ENCODE measurements around the gene MME.
"Not testable (repeated sequence)": the region's sequence is repeated elsewhere in the genome, so short reads cannot be mapped to it uniquely, and the experiment has no call there.

Gene MME

DNA sequence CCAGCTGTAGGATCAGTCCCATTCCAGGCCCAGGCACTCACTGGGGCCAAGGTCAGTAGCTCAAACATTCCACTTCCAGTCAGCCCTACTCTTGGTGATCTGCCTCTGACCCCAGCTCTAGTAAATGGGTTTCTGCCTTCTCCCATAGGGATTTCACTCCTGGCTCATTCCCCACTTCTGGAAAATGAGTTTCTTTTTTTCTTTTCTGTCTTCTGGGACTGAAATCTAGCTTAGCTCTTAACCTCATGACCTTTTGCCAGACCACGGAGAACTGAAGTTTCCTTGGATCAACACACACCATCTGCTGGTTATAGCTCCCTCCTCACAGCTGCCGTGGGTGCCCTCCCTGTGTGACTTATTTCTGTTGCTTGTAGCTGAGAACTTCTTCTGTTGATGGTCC is 21.3 kb downstream of the MME start:
- Histone ChIP-seq H3K27ac (ENCODE audit: insufficient read depth, low read length, poor library complexity, severe bottlenecking) (no peak overlapping the region), H3K9me3 (ENCODE audit: control insufficient read depth, low read length) (no peaks in the 10 kb centered on the region)

DNA sequence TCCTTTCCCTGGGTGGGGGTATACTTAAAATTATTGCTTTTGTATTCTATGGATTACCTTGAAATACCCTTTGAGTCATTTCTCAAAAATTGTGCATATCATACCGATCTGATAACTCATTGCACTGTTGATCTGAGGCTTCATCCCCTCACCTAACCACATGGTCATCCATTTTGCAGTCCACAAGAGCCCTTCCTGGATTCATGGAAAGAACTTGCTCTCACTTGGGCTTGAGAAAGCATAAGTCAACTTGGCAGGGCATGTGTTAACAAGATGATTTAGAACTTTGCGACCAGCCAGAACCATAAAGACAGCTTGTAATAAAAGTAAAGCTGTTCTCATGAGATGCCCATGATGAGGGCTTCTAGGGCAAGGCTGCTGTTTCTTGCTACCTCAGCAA is 22.2 kb downstream of the MME start:
- Histone ChIP-seq H3K9me3 (ENCODE audit: control insufficient read depth, low read length) (no peaks in the 10 kb centered on the region), H3K4me1 (ENCODE audit: control insufficient read depth, insufficient read depth, low read length, poor library complexity, severe bottlenecking) (no peaks in the 10 kb centered on the region), H3K27me3 (replicated peaks; ENCODE audit: control insufficient read depth, insufficient read depth, low read length, poor library complexity, severe bottlenecking) (no peaks in the 10 kb centered on the region), H3K4me3 (ENCODE audit: insufficient read depth, low read depth, low read length, poor library complexity, severe bottlenecking) (no peak overlapping the region), H3K27ac (ENCODE audit: insufficient read depth, low read length, poor library complexity, severe bottlenecking) (no peak overlapping the region), H3K36me3 (ENCODE audit: control insufficient read depth, insufficient read depth, low read length) (no peaks in the 10 kb centered on the region)
- no peak for DNase-seq

More for the DNA sequence above, 21.3 kb downstream of the MME start:
- Histone ChIP-seq H3K36me3 (ENCODE audit: control insufficient read depth, insufficient read depth, low read length) (no peaks in the 10 kb centered on the region), H3K27me3 (replicated peaks; ENCODE audit: control insufficient read depth, insufficient read depth, low read length, poor library complexity, severe bottlenecking) (no peaks in the 10 kb centered on the region), H3K4me1 (ENCODE audit: control insufficient read depth, insufficient read depth, low read length, poor library complexity, severe bottlenecking) (no peaks in the 10 kb centered on the region), H3K4me3 (ENCODE audit: insufficient read depth, low read depth, low read length, poor library complexity, severe bottlenecking) (no peak overlapping the region)
- no peak for DNase-seq

DNA sequence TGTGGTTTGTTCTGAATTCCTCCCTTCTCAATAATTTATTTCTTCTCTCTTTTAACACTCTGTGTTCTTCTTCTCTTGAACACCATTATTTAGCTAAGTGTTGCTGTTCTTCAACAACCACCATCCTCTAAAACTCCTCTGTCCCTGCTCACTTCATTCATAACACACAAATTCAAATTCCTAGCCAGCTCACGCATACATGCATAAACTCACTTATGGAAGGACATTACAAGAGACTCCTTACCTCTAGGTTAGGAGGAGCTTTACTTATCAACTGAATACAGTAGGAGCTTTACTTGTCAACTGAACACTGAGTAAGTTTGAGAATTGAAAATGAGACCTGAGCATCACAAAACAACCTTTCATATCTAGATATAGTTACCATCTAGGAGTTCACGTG is 23.6 kb downstream of the MME start:
- no peaks in the 10 kb centered on the region for H3K4me1 ChIP-seq (ENCODE audit: control insufficient read depth, insufficient read depth, low read length, poor library complexity, severe bottlenecking)
- H3K9me3 ChIP-seq (ENCODE audit: control insufficient read depth, low read length), result no peaks in the 10 kb centered on the region
- no peak for DNase-seq
- no peaks in the 10 kb centered on the region for H3K36me3 ChIP-seq (ENCODE audit: control insufficient read depth, insufficient read depth, low read length)
- no peak overlapping the region for H3K27ac ChIP-seq (ENCODE audit: insufficient read depth, low read length, poor library complexity, severe bottlenecking)
- H3K4me3 ChIP-seq (ENCODE audit: insufficient read depth, low read depth, low read length, poor library complexity, severe bottlenecking), result no peak overlapping the region
- no peaks in the 10 kb centered on the region for H3K27me3 ChIP-seq (replicated peaks; ENCODE audit: control insufficient read depth, insufficient read depth, low read length, poor library complexity, severe bottlenecking)

DNA sequence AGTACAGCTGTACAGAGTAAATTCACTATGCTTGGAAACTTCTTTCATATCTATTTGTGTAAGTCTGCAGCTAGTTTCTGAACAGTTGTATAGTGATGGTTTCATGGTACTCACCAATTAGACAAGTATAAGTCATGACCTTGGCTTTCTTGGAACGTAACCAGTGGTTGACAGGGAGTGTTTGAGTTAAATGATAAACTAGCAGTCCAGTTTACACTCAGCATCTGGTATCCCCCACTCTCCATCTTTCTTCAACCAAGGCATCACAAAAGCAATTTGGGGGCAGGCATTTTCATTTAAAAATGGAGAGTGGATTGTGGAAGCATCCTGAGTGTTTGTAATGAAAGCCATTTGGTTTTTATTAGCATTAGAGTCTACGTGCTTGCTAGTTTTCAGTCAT is 26.0 kb downstream of the MME start:
- Histone ChIP-seq H3K9me3 (ENCODE audit: control insufficient read depth, low read length) (no peaks in the 10 kb centered on the region), H3K27me3 (replicated peaks; ENCODE audit: control insufficient read depth, insufficient read depth, low read length, poor library complexity, severe bottlenecking) (no peaks in the 10 kb centered on the region), H3K27ac (ENCODE audit: insufficient read depth, low read length, poor library complexity, severe bottlenecking) (no peak overlapping the region), H3K4me3 (ENCODE audit: insufficient read depth, low read depth, low read length, poor library complexity, severe bottlenecking) (no peak overlapping the region), H3K36me3 (ENCODE audit: control insufficient read depth, insufficient read depth, low read length) (no peaks in the 10 kb centered on the region), H3K4me1 (ENCODE audit: control insufficient read depth, insufficient read depth, low read length, poor library complexity, severe bottlenecking) (no peaks in the 10 kb centered on the region)
- no peak for DNase-seq

DNA sequence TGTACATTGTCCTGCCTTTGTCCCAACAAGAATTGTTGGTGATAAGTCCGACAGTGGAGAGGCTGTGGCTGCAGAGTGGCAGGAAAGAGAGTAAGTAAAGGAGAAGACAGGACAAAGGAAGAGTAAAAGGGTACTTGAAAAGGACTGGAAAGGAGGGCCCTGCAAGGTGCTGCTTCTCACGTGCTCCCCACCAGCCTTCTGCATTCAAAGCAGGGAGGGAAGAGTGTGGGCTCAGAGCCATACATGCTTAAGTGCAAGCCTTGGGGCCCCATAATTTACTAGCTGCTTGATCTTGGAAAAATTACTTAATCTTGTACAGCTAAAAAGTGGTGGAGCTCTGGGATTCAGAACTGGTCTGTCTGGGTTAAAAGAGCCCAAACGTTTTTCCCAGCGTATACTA is 29.9 kb downstream of the MME start:
- Histone ChIP-seq H3K4me3 (ENCODE audit: insufficient read depth, low read depth, low read length, poor library complexity, severe bottlenecking) (no peak overlapping the region), H3K4me1 (ENCODE audit: control insufficient read depth, insufficient read depth, low read length, poor library complexity, severe bottlenecking) (no peaks in the 10 kb centered on the region), H3K9me3 (ENCODE audit: control insufficient read depth, low read length) (no peaks in the 10 kb centered on the region), H3K27ac (ENCODE audit: insufficient read depth, low read length, poor library complexity, severe bottlenecking) (no peak overlapping the region), H3K36me3 (ENCODE audit: control insufficient read depth, insufficient read depth, low read length) (no peaks in the 10 kb centered on the region), H3K27me3 (replicated peaks; ENCODE audit: control insufficient read depth, insufficient read depth, low read length, poor library complexity, severe bottlenecking) (no peaks in the 10 kb centered on the region)
- no peak for DNase-seq

DNA sequence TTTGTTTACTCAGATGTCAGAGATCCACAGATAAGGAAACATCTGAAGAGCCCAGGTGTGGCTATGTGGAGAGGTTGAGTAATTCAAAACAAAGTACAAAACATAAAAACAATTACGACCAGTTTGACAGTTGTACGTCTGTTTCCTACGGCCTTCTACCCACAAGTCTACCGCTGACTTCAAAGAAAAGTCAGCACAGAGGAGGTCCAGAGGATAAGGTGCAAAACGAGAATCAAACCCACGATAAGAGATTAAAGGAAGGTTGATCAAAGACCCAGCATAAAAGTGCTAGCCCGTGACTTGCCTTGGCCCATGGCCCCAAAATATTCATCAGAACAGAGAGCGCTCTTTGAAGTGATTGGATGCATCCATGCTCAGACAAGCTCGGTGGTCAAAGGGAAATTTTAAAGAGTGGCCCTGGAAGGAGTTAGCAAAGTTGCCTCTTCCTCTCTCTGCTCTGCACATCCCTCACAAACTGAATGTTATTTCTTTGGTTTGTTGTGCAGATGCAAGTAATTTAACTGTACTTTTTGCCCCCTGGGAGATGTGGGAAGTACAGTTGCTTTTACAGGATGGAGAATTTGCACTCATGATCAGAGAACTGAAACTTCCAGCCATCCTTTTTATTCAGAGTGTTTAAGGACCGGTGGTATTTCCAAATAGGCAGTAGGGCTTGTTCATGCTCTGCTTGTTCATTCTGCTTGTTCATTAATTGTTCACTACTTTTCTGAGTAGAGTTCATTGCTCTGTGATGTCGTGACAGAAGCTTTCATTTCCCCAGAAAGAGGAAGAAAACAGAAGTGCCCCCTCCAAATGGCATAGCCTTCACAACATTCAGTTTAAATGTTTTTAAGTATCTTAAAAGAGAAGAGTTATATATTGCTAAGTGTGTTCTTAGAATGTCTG is 31.1 kb downstream of the MME start:
- Histone ChIP-seq H3K9me3 (ENCODE audit: control insufficient read depth, low read length) (no peaks in the 10 kb centered on the region), H3K36me3 (ENCODE audit: control insufficient read depth, insufficient read depth, low read length) (no peaks in the 10 kb centered on the region), H3K4me1 (ENCODE audit: control insufficient read depth, insufficient read depth, low read length, poor library complexity, severe bottlenecking) (no peaks in the 10 kb centered on the region), H3K27ac (ENCODE audit: insufficient read depth, low read length, poor library complexity, severe bottlenecking) (no peak overlapping the region), H3K27me3 (replicated peaks; ENCODE audit: control insufficient read depth, insufficient read depth, low read length, poor library complexity, severe bottlenecking) (no peaks in the 10 kb centered on the region), H3K4me3 (ENCODE audit: insufficient read depth, low read depth, low read length, poor library complexity, severe bottlenecking) (no peak overlapping the region)
- no peak for DNase-seq

DNA sequence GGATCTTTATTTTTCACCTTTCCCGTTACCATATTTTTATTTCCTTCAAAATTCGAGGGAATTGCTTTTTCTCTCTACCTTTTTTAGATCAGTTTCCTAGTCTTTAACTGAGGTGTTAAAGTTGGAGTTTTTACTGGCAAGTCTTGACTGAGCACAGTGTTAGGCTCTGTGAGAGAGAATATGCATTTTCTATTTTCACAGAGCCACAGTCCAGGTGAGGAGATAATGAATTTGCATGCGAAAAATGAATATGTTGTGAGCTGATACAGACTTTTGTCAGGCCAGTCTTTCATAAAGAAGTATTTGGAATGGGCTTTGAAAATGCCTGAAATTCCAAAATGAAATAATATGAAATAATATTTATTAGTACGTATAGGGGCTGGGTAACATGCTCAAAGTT is 31.9 kb downstream of the MME start:
- H3K27ac ChIP-seq (ENCODE audit: insufficient read depth, low read length, poor library complexity, severe bottlenecking), result no peak overlapping the region
- no peaks in the 10 kb centered on the region for H3K4me1 ChIP-seq (ENCODE audit: control insufficient read depth, insufficient read depth, low read length, poor library complexity, severe bottlenecking)
- no peaks in the 10 kb centered on the region for H3K36me3 ChIP-seq (ENCODE audit: control insufficient read depth, insufficient read depth, low read length)

DNA sequence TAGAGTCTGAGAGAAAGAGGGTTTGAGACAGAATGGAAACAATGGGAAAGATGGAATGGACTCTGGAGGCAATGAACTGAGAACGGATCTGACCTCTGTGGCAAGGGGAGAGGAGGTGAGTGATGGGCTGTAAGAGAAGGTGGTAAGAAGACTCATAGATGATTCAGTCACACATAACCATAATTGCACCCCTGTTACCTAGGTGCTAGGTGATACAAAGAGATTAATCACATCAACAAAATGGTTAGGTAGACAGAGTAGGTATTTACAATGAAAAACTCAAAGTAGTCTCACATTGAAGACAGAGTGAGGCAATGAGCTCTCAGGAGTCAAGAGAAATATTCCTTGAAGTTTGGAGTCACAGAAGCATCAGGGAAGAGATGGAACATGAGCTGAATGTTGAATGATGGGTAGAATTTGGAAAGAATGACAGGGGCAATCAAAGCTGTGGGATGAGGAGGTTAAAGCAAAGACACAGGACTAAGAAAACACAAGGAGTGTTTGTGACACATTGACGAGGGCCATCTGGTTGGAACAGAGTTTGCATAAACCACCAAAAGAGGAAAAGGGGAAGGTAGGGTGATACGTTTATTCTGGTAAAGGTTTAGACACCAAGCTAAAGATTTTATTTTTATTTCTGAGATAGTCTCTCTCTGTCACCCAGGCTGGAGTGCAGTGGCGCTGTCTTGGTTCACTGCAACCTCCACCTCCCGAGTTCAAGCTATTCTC is 32.7 kb downstream of the MME start:
- H3K4me1 ChIP-seq (ENCODE audit: control insufficient read depth, insufficient read depth, low read length, poor library complexity, severe bottlenecking), result no peaks in the 10 kb centered on the region
- DNase-seq, result no peak
- H3K4me3 ChIP-seq (ENCODE audit: insufficient read depth, low read depth, low read length, poor library complexity, severe bottlenecking), result no peak overlapping the region

More for the DNA sequence above, 31.9 kb downstream of the MME start:
- no peak overlapping the region for H3K4me3 ChIP-seq (ENCODE audit: insufficient read depth, low read depth, low read length, poor library complexity, severe bottlenecking)
- no peaks in the 10 kb centered on the region for H3K27me3 ChIP-seq (replicated peaks; ENCODE audit: control insufficient read depth, insufficient read depth, low read length, poor library complexity, severe bottlenecking)
- no peaks in the 10 kb centered on the region for H3K9me3 ChIP-seq (ENCODE audit: control insufficient read depth, low read length)
- DNase-seq, result no peak

DNA sequence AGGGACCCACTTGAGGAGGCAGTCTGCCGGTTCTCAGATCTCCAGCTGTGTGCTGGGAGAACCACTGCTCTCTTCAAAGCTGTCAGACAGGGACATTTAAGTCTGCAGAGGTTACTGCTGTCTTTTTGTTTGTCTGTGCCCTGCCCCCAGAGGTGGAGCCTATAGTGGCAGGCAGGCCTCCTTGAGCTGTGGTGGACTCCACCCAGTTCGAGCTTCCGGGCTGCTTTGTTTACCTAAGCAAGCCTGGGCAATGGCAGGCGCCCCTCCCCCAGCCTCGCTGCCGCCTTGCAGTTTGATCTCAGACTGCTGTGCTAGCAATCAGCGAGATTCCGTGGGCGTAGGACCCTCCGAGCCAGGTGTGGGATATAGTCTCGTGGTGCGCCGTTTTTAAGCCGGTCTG is 44.6 kb downstream of the MME start:
- not testable (repeated sequence) for H3K27me3 ChIP-seq (replicated peaks; ENCODE audit: control insufficient read depth, insufficient read depth, low read length, poor library complexity, severe bottlenecking); H3K36me3 ChIP-seq (ENCODE audit: control insufficient read depth, insufficient read depth, low read length); H3K27ac ChIP-seq (ENCODE audit: insufficient read depth, low read length, poor library complexity, severe bottlenecking); H3K9me3 ChIP-seq (ENCODE audit: control insufficient read depth, low read length); H3K4me1 ChIP-seq (ENCODE audit: control insufficient read depth, insufficient read depth, low read length, poor library complexity, severe bottlenecking); H3K4me3 ChIP-seq (ENCODE audit: insufficient read depth, low read depth, low read length, poor library complexity, severe bottlenecking)
- DNase-seq, result peak in 1 of 3 donors; percentile 6

More for the DNA sequence above, 32.7 kb downstream of the MME start:
- no peaks in the 10 kb centered on the region for H3K27me3 ChIP-seq (replicated peaks; ENCODE audit: control insufficient read depth, insufficient read depth, low read length, poor library complexity, severe bottlenecking)
- H3K27ac ChIP-seq (ENCODE audit: insufficient read depth, low read length, poor library complexity, severe bottlenecking), result no peak overlapping the region
- H3K36me3 ChIP-seq (ENCODE audit: control insufficient read depth, insufficient read depth, low read length), result no peaks in the 10 kb centered on the region
- H3K9me3 ChIP-seq (ENCODE audit: control insufficient read depth, low read length), result no peaks in the 10 kb centered on the region

DNA sequence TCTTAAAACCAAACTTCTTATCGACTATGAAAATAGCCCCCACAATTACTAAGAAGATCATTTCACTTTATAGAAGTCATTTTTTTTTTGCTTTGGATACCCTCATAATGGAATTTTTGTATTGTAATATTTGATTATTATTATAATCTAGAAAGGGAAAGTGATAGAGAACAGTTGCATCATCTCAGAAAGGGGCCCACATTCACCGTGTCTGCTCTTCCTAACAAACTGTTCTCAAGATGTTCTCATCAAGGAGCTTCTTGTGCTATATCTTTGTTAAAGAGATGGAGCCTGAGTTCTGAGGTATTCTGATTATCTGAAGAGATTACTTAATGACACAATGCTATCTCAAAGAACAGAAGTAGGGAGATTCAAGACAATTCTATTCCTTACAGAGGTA is 49.3 kb downstream of the MME start:
- DNase-seq, result no peak
- Histone ChIP-seq H3K36me3 (ENCODE audit: control insufficient read depth, insufficient read depth, low read length) (no peaks in the 10 kb centered on the region), H3K27ac (ENCODE audit: insufficient read depth, low read length, poor library complexity, severe bottlenecking) (no peak overlapping the region), H3K4me3 (ENCODE audit: insufficient read depth, low read depth, low read length, poor library complexity, severe bottlenecking) (no peak overlapping the region), H3K27me3 (replicated peaks; ENCODE audit: control insufficient read depth, insufficient read depth, low read length, poor library complexity, severe bottlenecking) (no peaks in the 10 kb centered on the region), H3K4me1 (ENCODE audit: control insufficient read depth, insufficient read depth, low read length, poor library complexity, severe bottlenecking) (no peaks in the 10 kb centered on the region), H3K9me3 (ENCODE audit: control insufficient read depth, low read length) (no peaks in the 10 kb centered on the region)

Data from effector memory CD4-positive, alpha-beta T cell (primary cell).